PC-3 (cell line): ENCODE results near the gene PLSCR3.

Experiments used
- EZH2 ChIP-seq: fragments of 300-600 bp; sonication (generic); IDR thresholded peaks from one replicate; pipeline ENCODE4 v1.6.1; 2017; ENCODE audit warnings: antibody characterized with exemption, mild to moderate bottlenecking, low read length; ENCODE audit not compliant: unreplicated experiment
- EZH2phosphoT487 ChIP-seq: fragments of 300-600 bp; sonication (generic); IDR thresholded peaks from 2 replicates; pipeline ENCODE4 v1.6.1; 2018; ENCODE audit warnings: mild to moderate bottlenecking, antibody characterized with exemption, low read length, borderline replicate concordance
- TF ChIP-seq, protein P1 (sequence below): fragments of 300-600 bp; sonication (generic); conservative IDR thresholded peaks from 2 replicates; pipeline ENCODE4 v1.5.1; 2017; ENCODE audit warnings: antibody characterized with exemption, low read depth, mild to moderate bottlenecking, low read length

DNA sequence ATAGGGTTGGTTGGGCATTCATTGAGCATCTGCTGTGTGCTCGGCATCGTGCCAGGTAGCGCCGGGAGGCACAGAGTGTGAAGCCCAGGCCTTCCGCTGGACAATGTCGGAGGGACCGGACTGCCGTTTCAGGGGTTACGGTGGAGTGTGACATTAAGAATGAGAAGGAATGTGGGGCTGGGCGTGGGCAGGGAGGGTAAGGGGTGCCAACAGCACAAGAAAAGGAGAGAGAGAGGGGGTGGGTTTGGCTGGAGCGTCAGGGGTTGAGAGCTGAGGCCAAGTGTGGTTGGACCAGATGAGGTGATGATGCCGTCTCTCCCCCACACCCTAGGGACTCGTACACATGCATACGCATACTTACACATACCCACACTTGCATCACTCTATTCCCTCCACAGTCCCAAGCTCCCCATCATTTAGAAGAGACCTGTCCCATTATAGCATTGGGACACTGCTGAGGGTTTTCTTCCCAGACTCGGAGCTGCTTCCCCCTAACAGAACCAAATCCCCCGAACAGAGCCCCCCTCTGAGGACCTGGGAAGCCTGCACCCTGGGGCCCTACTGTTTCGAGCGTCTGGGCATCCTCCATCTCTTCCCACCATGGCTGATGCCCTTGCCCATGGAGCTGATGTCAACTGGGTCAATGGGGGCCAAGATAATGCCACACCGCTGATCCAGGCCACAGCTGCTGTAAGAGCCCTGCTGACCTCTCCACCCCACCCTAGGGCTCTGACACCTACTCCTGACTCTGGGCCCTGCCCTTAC, 45.7 kb downstream of the PLSCR3 start:
- TF ChIP-seq, protein P1, sequence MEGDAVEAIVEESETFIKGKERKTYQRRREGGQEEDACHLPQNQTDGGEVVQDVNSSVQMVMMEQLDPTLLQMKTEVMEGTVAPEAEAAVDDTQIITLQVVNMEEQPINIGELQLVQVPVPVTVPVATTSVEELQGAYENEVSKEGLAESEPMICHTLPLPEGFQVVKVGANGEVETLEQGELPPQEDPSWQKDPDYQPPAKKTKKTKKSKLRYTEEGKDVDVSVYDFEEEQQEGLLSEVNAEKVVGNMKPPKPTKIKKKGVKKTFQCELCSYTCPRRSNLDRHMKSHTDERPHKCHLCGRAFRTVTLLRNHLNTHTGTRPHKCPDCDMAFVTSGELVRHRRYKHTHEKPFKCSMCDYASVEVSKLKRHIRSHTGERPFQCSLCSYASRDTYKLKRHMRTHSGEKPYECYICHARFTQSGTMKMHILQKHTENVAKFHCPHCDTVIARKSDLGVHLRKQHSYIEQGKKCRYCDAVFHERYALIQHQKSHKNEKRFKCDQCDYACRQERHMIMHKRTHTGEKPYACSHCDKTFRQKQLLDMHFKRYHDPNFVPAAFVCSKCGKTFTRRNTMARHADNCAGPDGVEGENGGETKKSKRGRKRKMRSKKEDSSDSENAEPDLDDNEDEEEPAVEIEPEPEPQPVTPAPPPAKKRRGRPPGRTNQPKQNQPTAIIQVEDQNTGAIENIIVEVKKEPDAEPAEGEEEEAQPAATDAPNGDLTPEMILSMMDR = no peak
- TF ChIP-seq EZH2 (no peak), EZH2phosphoT487 (no peak)
